ENCODE measurements around the gene HLA-DRA.

Gene HLA-DRA

DNA sequence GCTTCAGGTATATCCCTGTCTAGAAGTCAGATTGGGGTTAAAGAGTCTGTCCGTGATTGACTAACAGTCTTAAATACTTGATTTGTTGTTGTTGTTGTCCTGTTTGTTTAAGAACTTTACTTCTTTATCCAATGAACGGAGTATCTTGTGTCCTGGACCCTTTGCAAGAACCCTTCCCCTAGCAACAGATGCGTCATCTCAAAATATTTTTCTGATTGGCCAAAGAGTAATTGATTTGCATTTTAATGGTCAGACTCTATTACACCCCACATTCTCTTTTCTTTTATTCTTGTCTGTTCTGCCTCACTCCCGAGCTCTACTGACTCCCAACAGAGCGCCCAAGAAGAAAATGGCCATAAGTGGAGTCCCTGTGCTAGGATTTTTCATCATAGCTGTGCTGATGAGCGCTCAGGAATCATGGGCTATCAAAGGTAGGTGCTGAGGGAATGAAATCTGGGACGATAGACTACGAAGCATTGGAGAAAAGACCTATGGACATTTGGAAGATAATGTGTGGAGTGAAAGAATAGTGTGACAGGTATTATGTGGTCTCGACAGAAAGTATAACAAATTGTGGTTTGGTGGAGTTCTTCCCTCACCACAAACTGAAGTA is at the start of gene HLA-DRA:
HLA-DRA (plus strand) TSS at position 286 of the 613 bp plus-strand sequence; CDS start at position 350, 64 bp downstream.
- no peak for DNase-seq (ENCODE audit: low spot score)
- peak within 1 kb of the TSS in 1 of 2 donors; percentile 67 for H3K27ac ChIP-seq
- H3K4me3 ChIP-seq: peak within 1 kb of the TSS; percentile 49
- TF ChIP-seq, protein P1, sequence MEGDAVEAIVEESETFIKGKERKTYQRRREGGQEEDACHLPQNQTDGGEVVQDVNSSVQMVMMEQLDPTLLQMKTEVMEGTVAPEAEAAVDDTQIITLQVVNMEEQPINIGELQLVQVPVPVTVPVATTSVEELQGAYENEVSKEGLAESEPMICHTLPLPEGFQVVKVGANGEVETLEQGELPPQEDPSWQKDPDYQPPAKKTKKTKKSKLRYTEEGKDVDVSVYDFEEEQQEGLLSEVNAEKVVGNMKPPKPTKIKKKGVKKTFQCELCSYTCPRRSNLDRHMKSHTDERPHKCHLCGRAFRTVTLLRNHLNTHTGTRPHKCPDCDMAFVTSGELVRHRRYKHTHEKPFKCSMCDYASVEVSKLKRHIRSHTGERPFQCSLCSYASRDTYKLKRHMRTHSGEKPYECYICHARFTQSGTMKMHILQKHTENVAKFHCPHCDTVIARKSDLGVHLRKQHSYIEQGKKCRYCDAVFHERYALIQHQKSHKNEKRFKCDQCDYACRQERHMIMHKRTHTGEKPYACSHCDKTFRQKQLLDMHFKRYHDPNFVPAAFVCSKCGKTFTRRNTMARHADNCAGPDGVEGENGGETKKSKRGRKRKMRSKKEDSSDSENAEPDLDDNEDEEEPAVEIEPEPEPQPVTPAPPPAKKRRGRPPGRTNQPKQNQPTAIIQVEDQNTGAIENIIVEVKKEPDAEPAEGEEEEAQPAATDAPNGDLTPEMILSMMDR (IDR thresholded peaks at IDR 0.05): no peak

DNA sequence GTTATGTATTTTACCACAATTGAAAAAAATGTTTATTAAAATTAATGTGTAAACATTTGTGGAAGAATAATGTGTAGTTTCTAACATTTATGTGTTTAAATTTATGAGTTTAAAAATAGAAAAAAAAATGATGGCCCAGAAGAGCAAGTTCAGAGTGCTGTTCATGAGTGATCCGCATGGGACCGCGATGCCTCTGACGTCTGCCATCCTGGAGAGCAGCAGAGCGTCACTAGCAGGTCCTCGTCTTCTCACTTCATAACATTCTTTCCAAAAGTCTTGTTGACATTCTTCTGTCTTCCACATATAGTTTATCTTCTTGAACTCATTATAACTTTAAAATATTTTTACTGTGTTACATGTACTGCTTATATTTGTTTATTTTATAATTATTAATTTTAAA is 48.2 kb upstream of the HLA-DRA start:
- Histone ChIP-seq H3K27ac (no peak overlapping the region), H3K4me3 (no peak overlapping the region)
- no peak for DNase-seq (ENCODE audit: low spot score)
- TF ChIP-seq, protein P1 (IDR thresholded peaks at IDR 0.05): no peak

DNA sequence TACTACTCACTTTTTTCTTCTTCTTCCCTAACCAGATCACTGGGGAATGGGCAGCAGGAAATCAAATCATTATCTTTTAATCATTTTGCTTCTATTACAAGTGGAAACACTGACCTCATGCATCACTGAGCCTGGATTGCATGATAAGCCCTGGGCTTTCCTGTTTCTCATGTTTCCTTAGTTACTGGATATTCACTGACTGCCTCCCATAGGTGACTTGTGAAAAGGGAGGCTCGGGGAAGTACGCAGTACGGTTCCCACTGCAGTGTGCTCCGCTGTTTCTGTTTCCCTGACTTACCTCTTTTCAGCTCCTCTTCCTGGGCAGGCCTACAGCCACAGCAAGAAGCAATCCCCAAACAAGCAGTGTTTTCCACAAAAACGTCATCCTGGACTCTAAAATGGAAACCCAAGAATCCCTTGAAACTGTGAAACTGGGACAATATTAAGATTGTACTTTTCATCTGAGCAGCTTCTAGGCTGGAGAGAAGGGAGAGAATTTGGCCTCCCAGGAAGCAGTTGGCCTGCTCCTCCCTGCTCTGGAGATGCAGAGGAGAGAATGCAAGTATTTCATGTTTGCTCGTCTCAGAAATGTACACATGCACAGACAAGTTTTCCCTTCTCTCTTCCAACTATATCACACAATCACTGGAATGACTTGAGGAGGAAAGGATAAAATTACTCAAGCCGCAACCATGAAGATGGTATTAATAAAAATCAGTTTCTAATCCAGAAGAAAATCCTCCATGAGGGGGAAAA is 45.8 kb upstream of the HLA-DRA start:
- peak overlapping the region in 1 of 2 donors; percentile 26 for H3K27ac ChIP-seq

DNA sequence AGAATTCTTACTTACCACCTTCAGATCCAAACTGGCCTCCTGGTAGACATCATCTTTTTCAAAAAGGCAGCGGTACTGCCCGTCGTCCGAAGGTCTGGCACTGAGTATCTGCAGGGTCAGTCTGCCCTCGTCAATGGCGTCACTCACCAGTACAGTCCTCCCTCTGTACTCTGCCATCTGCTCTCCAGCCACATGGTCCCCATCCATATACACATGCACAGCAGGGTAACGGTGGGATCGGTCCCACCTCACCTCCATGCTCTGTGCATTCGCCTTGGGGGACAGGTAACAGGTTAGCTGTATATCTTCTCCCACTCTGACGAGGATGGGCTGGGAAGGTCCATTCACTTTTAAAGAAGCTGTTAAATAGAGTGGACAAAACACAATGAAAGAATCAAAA is 43.7 kb upstream of the HLA-DRA start:
- Histone ChIP-seq H3K4me3 (no peak overlapping the region), H3K27ac (no peak overlapping the region)
- no peak for DNase-seq (ENCODE audit: low spot score)
- TF ChIP-seq, protein P1 (IDR thresholded peaks at IDR 0.05): no peak

More for the DNA sequence above, 45.8 kb upstream of the HLA-DRA start:
- H3K4me3 ChIP-seq: no peak overlapping the region
- no peak for DNase-seq (ENCODE audit: low spot score)
- TF ChIP-seq, protein P1 (IDR thresholded peaks at IDR 0.05): no peak

DNA sequence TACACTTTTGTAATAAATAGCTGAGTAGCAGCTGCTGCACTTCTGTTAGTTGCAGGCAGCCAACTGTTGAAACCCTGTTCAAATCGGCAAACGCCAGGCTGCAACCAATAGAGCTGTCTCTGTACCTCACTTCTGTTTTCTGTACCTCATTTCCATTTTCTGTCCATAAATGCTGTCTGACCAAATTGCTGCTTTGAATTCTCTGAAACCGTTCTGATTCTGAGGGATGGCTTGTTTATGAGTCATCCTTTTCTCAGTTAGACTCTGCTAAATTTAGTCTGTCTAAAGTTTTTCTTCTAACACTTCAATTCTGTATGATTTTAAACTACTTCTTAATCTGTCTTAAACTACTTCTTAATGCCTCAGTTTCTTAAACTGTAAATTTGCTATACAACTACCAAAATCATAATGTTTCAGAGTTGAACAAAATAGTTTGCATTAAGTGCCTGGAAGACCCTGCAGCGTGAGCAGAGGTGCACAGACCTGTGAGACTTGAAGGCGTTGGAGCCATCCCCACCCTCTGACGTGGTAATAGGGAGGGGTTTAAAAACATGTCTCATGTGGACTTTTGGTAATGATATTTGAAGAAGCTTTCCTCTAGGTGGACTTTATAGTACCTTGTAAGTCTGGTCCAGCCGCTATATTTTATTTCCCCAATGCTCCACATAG is 42.3 kb upstream of the HLA-DRA start:
- Histone ChIP-seq H3K4me3 (no peak overlapping the region), H3K27ac (no peak overlapping the region)
- TF ChIP-seq, protein P1 (IDR thresholded peaks at IDR 0.05): no peak
- DNase-seq (ENCODE audit: low spot score): no peak

DNA sequence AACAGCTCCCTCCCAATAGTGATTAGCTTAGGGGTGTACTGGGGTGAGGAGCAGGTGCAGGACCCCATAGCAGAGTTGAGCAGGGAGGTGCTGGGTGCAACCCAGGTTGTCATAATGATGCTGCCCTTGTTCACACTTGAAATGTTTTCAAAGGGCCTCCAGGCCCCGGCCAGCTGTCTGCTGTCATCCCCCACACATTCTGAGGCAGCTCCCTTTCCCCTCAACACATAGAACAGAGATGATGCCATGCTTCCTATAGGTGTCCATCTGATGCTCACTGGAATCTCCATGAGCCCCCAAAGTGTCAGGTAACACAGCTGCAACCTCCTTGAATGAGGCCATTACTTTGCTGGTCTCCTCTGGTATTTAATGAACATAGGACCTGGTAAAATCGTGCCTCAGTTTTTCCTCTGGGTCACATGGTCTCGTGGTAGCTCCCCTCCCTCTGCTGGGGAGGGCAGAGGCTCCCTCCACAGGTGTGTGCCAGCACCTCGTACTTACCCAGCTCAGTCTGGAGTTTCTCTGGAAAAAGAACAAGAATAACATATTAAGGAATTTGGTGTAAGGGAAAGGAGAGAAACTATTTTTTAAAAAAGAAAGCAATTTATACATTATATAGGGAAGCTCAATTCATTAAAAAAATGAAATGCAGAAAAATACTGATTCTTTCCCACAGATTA is 38.3 kb upstream of the HLA-DRA start:
- no peak for DNase-seq (ENCODE audit: low spot score)
- no peak overlapping the region for H3K27ac ChIP-seq
- H3K4me3 ChIP-seq: no peak overlapping the region
- TF ChIP-seq, protein P1 (IDR thresholded peaks at IDR 0.05): no peak
